ENCODE results near the gene STMP1. TPM values are rescaled to one million over a fixed set of nuclear protein-coding genes. Genes with fewer than 3 reads are reported as not detected.

STMP1 gene
- total RNA-seq, 1 donor from 2014 or later: 29.7 TPM

DNA sequence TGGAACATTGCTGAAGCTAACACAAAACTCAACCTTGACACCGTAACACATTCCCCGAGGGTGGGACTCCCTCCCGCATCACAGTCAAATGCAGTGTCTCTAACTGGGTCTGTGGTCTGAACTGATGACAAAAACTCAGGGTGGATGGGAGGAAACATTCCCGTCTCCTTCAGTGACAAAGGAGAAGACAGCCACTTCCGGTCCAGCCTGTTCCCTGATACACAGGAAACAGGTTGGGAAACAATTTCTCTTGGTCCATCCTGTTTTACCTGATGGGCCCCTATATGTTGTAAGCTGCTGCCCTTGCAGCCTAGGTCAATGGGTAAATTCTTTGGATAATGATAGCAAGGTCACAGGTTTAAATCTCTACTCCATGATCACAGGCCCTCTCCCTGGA is 45.3 kb downstream of the STMP1 start:
- TF ChIP-seq, protein P1, sequence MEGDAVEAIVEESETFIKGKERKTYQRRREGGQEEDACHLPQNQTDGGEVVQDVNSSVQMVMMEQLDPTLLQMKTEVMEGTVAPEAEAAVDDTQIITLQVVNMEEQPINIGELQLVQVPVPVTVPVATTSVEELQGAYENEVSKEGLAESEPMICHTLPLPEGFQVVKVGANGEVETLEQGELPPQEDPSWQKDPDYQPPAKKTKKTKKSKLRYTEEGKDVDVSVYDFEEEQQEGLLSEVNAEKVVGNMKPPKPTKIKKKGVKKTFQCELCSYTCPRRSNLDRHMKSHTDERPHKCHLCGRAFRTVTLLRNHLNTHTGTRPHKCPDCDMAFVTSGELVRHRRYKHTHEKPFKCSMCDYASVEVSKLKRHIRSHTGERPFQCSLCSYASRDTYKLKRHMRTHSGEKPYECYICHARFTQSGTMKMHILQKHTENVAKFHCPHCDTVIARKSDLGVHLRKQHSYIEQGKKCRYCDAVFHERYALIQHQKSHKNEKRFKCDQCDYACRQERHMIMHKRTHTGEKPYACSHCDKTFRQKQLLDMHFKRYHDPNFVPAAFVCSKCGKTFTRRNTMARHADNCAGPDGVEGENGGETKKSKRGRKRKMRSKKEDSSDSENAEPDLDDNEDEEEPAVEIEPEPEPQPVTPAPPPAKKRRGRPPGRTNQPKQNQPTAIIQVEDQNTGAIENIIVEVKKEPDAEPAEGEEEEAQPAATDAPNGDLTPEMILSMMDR (IDR thresholded peaks at IDR 0.05; ENCODE audit: insufficient read depth, low read depth, low read length): no peak
- no peak overlapping the region for H3K4me2 ChIP-seq (ENCODE audit: low read length)
- no peak overlapping the region for H3K27ac ChIP-seq (ENCODE audit: low read depth, low read length)
- Mint-ChIP-seq H3K27me3 (ENCODE audit: low read depth, unreplicated experiment) (no peaks in the 10 kb centered on the region), H3K4me3 (ENCODE audit: unreplicated experiment) (no peak overlapping the region), H3K27ac (ENCODE audit: unreplicated experiment) (no peak overlapping the region), H3K4me1 (ENCODE audit: low read depth, unreplicated experiment) (peaks cover 4% of the 10 kb centered on the region), H3K9me3 (ENCODE audit: unreplicated experiment) (no peaks in the 10 kb centered on the region), H3K36me3 (ENCODE audit: low read depth, unreplicated experiment) (peaks cover 4% of the 10 kb centered on the region)
- DNase-seq (ENCODE audit: low read depth) (no peak), FAIRE-seq (no peak)
- H3K4me1 ChIP-seq (ENCODE audit: insufficient read depth, low read length): no peaks in the 10 kb centered on the region
- no peaks in the 10 kb centered on the region for H3K79me2 ChIP-seq (ENCODE audit: insufficient read depth, low read length)
- no peaks in the 10 kb centered on the region for H3K9me3 ChIP-seq (ENCODE audit: insufficient read depth, low read depth, low read length)
- H3K9ac ChIP-seq (ENCODE audit: low read length): no peak overlapping the region
- no peaks in the 10 kb centered on the region for H4K20me1 ChIP-seq (ENCODE audit: insufficient read depth, low read length)
- no peaks in the 10 kb centered on the region for H3K36me3 ChIP-seq (ENCODE audit: insufficient read depth, low read length)
- H3K27me3 ChIP-seq (ENCODE audit: insufficient read depth, low read length): no peaks in the 10 kb centered on the region
- no peak overlapping the region for H3K4me3 ChIP-seq (ENCODE audit: insufficient read depth, low read depth, low read length)
- no peak overlapping the region for H2AFZ ChIP-seq (ENCODE audit: low read depth, low read length)

DNA sequence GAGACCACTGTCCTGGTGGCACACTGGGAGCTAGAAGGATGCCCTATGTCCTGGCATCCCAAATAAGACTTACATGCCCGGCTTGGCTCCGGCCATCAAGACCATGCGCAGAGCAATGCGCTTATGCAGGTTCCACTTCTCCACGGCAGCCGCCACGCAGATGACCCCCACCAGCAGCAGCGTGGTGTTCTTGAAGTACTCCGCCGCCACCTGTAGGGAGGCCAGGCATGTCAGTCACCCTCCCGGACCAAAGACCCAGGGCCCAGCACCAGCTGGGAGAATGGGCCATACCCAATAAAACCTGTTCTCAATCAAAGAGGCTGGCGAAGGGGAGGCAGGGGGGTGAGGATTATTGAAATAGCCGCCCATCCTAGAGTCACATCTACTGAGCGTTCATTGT is 45.7 kb downstream of the STMP1 start:
- Histone ChIP-seq H4K20me1 (ENCODE audit: insufficient read depth, low read length) (no peaks in the 10 kb centered on the region), H3K9me3 (ENCODE audit: insufficient read depth, low read depth, low read length) (no peaks in the 10 kb centered on the region), H3K27ac (ENCODE audit: low read depth, low read length) (no peak overlapping the region), H2AFZ (ENCODE audit: low read depth, low read length) (no peak overlapping the region), H3K4me1 (ENCODE audit: insufficient read depth, low read length) (no peaks in the 10 kb centered on the region), H3K4me2 (ENCODE audit: low read length) (no peak overlapping the region), H3K27me3 (ENCODE audit: insufficient read depth, low read length) (no peaks in the 10 kb centered on the region), H3K79me2 (ENCODE audit: insufficient read depth, low read length) (no peaks in the 10 kb centered on the region), H3K36me3 (ENCODE audit: insufficient read depth, low read length) (no peaks in the 10 kb centered on the region), H3K9ac (ENCODE audit: low read length) (no peak overlapping the region), H3K4me3 (ENCODE audit: insufficient read depth, low read depth, low read length) (no peak overlapping the region)
- Mint-ChIP-seq H3K4me3 (ENCODE audit: unreplicated experiment) (no peak overlapping the region), H3K9me3 (ENCODE audit: unreplicated experiment) (no peaks in the 10 kb centered on the region), H3K36me3 (ENCODE audit: low read depth, unreplicated experiment) (peaks cover 2% of the 10 kb centered on the region), H3K27ac (ENCODE audit: unreplicated experiment) (no peak overlapping the region), H3K4me1 (ENCODE audit: low read depth, unreplicated experiment) (peaks cover 9% of the 10 kb centered on the region), H3K27me3 (ENCODE audit: low read depth, unreplicated experiment) (no peaks in the 10 kb centered on the region)
- TF ChIP-seq EZH2 (IDR thresholded peaks at IDR 0.05; ENCODE audit: insufficient read depth, low read length): no peak
- TF ChIP-seq, protein P1 (IDR thresholded peaks at IDR 0.05; ENCODE audit: insufficient read depth, low read depth, low read length): no peak
- FAIRE-seq: no peak
- DNase-seq (ENCODE audit: low read depth): no peak

DNA sequence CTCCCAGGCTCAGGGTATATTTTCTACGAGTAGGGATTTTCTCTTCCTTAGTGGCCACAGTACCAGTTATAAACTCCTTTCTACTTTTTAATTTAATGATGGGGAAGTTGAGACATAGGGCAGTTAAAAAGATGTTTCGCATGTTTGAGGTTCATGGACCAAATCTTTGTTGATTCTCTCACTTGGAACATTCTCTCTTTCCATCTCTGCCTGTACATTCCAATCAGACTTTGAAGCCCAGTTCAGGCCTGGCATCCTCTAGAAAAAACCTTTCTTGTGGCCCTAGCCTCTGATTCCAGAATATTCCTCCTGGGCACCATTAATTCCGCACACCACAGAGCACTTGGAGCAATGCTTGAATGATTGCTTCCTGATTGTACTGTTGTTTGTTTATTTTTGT is 47.2 kb downstream of the STMP1 start:
- Histone ChIP-seq H3K79me2 (ENCODE audit: insufficient read depth, low read length) (no peaks in the 10 kb centered on the region), H3K4me2 (ENCODE audit: low read length) (no peak overlapping the region), H3K27ac (ENCODE audit: low read depth, low read length) (no peak overlapping the region), H2AFZ (ENCODE audit: low read depth, low read length) (no peak overlapping the region), H3K4me1 (ENCODE audit: insufficient read depth, low read length) (peaks cover 10% of the 10 kb centered on the region), H4K20me1 (ENCODE audit: insufficient read depth, low read length) (no peaks in the 10 kb centered on the region), H3K9ac (ENCODE audit: low read length) (no peak overlapping the region), H3K36me3 (ENCODE audit: insufficient read depth, low read length) (no peaks in the 10 kb centered on the region), H3K4me3 (ENCODE audit: insufficient read depth, low read depth, low read length) (no peak overlapping the region), H3K27me3 (ENCODE audit: insufficient read depth, low read length) (no peaks in the 10 kb centered on the region), H3K9me3 (ENCODE audit: insufficient read depth, low read depth, low read length) (no peaks in the 10 kb centered on the region)
- FAIRE-seq (no peak), DNase-seq (ENCODE audit: low read depth) (no peak)
- Mint-ChIP-seq H3K4me3 (ENCODE audit: unreplicated experiment) (no peak overlapping the region), H3K27me3 (ENCODE audit: low read depth, unreplicated experiment) (no peaks in the 10 kb centered on the region), H3K36me3 (ENCODE audit: low read depth, unreplicated experiment) (peaks cover 2% of the 10 kb centered on the region), H3K27ac (ENCODE audit: unreplicated experiment) (no peak overlapping the region), H3K9me3 (ENCODE audit: unreplicated experiment) (no peaks in the 10 kb centered on the region), H3K4me1 (ENCODE audit: low read depth, unreplicated experiment) (peaks cover 15% of the 10 kb centered on the region)
- TF ChIP-seq, protein P1 (IDR thresholded peaks at IDR 0.05; ENCODE audit: insufficient read depth, low read depth, low read length): no peak
- no peak for TF ChIP-seq EZH2 (IDR thresholded peaks at IDR 0.05; ENCODE audit: insufficient read depth, low read length)

Data from astrocyte (in vitro differentiated cells and primary cell).